Activated CD8-positive, alpha-beta T cell treated with anti-CD3 and anti-CD28 coated beads, Interleukin-2, amount 10 ng/mL, durations not matched to agents 7 days and 5 days (primary cell): ENCODE measurements around the gene LPAR5. TPM values are rescaled to one million over a fixed set of nuclear protein-coding genes. Genes with fewer than 3 reads are reported as not detected.
A peak's percentile ranks its signal among the peaks of the same experiment; 100 is the strongest.

Source experiments
- ATAC-seq: fragments of 150-1000 bp; cut with Tn5 transposase; one replicate; pipeline ENCODE4 v1.10.0; 2021; ENCODE audit warnings: moderate library complexity
- CTCF ChIA-PET: fragments of 350-600 bp; sonication (Branson Sonifier 250); formaldehyde crosslinking; loops from one replicate; lab custom pipeline; 2021; ENCODE audit warnings: antibody characterized with exemption; lab: Charles Lee
- POLR2A ChIA-PET: fragments of 350-600 bp; sonication (Branson Sonifier 250); formaldehyde crosslinking; loops from one replicate; lab custom pipeline; 2021; ENCODE audit warnings: antibody characterized with exemption; lab: Charles Lee
- DNase-seq: peaks from one replicate; pipeline ENCODE4 v3.0.0-alpha.2; 2020
- H3K27ac Mint-ChIP-seq: one replicate; pipeline ENCODE4 v1.8.0; 2021; ENCODE audit warnings: mild to moderate bottlenecking, mixed read lengths
- H3K27me3 Mint-ChIP-seq: one replicate; pipeline ENCODE4 v1.8.0; 2021; ENCODE audit warnings: low read depth, mixed read lengths
- H3K36me3 Mint-ChIP-seq: one replicate; pipeline ENCODE4 v1.8.0; 2021; ENCODE audit warnings: low read depth, mixed read lengths
- H3K4me1 Mint-ChIP-seq: one replicate; pipeline ENCODE4 v1.8.0; 2021; ENCODE audit warnings: low read depth, mixed read lengths
- H3K4me3 Mint-ChIP-seq: one replicate; pipeline ENCODE4 v1.8.0; 2021; ENCODE audit warnings: mild to moderate bottlenecking, mixed read lengths
- H3K9me3 Mint-ChIP-seq: one replicate; pipeline ENCODE4 v1.8.0; 2022; ENCODE audit warnings: mixed read lengths; ENCODE audit not compliant: insufficient read depth
- total RNA-seq, 2 experiments: library from RNA; stranded (reverse); gene quantifications; one replicate each; pipeline ENCODE4 v1.2.3, GENCODE V29; 2021

Gene LPAR5
- total RNA-seq, 2 experiments from 2014 or later: 16.5 to 16.8 TPM

DNA sequence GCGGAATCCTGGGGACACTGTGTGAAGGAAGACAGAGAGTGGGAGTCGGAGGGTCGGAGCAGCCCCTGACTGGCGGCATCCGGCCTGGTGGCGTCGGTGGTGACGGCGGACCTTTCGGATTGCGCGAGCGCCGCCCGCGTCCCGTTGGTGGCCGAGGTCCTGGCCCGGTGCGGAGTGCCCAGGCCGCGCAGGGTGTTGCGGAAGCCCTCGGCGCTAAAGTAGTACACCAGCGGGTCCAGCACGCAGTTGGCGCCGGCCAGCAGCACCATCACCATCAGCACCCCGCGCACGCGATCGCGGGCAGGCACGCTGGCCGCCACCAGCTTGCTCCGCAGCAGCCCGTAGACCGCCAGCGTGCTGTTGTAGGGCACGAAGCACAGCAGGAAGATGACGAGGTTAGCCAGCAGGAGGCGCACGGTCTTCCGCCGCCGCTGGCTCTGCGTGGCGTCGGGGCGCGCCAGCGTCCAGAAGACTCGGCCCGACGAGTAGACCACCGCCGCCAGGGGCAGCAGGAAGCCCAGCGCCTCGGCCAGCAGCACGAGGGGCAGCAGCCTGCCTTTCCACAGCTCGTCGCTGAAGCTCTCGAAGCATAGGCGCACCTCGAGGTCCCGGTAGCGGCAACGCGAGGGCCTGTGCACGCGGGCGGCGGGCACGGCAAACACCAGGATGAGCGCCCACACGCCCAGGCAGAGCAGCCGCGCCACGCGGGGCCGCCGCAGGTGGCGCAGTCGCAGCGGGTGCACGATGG is 15.4 kb downstream of the LPAR5 start:
- Mint-ChIP-seq H3K4me1 (peaks cover 27% of the 10 kb centered on the region), H3K9me3 (no peaks in the 10 kb centered on the region), H3K36me3 (peaks cover 24% of the 10 kb centered on the region), H3K27ac (peak overlapping the region; percentile 64), H3K27me3 (no peaks in the 10 kb centered on the region), H3K4me3 (peak overlapping the region; percentile 64)
- ChIA-PET CTCF (interaction anchor here (0.8 to 6.5 kb wide), 24 partner anchors 9 to 214 kb away, joined by 3 to 33 read pairs (median 4); partner anchors contain the start of genes MLF2, P3H3, PTMS and ZNF384), POLR2A (interaction anchor here (0.6 to 2.1 kb wide), 6 partner anchors 11 to 208 kb away, joined by 3 to 12 read pairs (median 4); partner anchors contain the start of gene LPAR5)
- DNase-seq: peak; percentile 59
- peak; percentile 74 for ATAC-seq

DNA sequence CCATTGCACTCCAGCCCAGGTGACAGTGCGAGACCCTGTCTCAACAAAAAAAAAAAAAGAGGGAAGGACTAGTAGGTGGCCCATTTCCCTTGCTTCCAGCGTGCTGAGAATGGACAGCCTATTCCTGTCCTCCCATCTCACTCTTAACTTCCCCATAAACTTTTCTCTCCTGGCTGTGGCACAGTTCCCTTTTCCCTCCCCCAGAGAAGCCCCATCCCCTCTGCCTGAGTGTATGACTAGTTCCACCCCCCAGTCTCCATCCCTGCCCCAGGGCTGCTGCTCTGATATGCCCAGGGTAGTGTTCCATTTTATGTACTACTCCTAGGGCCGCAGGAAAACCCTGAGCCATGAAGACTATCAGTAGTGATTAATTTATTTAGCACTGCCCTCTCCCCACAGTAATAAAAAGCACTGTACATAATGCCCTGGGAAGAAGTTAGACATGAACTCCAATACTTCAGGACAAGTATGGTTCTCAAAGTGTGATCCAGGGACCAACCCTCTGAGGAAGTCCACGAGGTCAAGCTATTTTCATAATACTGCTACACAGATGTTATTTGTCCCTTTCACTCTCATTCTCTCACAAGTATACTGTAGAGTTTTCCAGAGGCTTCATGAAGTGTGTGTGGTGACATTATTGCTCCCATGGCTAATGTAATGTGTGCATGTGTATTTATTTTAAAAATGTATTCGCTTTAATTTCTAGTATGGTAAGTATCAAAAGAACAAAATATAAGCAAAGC is 17.1 kb downstream of the LPAR5 start:
- Mint-ChIP-seq H3K9me3 (no peaks in the 10 kb centered on the region), H3K4me3 (no peak overlapping the region), H3K36me3 (peaks cover 24% of the 10 kb centered on the region), H3K27me3 (no peaks in the 10 kb centered on the region), H3K27ac (no peak overlapping the region), H3K4me1 (peaks cover 39% of the 10 kb centered on the region)
- ChIA-PET POLR2A (interaction anchor here (0.6 to 1.3 kb wide), 2 partner anchors 71 to 233 kb away, joined by 3 read pairs; partner anchors contain the start of genes CDCA3 and USP5), CTCF (interaction anchor here (0.7 to 6.5 kb wide), 15 partner anchors 10 to 206 kb away, joined by 3 to 33 read pairs (median 4); partner anchors contain the start of gene ZNF384)
- DNase-seq (no peak), ATAC-seq (no peak)

DNA sequence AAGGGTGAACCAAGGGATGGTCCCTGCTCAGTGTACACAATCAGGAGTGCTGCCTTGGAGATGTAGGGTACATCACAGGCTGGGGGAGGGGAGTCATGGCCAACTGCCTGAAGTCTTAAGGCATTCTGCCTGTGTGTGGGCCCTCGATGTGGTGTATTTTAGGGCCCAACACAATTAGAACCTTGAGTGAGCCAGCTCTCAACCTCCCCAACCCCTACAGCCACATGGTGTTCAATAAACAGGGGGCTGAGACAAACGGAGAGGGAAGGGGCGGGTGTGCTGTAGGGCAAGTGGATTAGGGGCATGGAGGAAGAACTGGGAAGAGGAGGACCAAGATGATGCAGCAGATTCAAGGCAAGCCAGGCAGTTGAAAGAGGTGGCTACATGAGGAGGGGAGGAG is 20.0 kb downstream of the LPAR5 start:
- Mint-ChIP-seq H3K4me1 (peaks cover 55% of the 10 kb centered on the region), H3K27ac (peak overlapping the region; percentile 5), H3K4me3 (no peak overlapping the region), H3K27me3 (no peaks in the 10 kb centered on the region), H3K9me3 (no peaks in the 10 kb centered on the region), H3K36me3 (peaks cover 16% of the 10 kb centered on the region)
- ATAC-seq (no peak), DNase-seq (no peak)
- POLR2A ChIA-PET: interaction anchor here (0.7 kb wide), 1 partner anchor 74 kb away, joined by 3 read pairs; the partner anchor contains the start of gene ZNF384
- CTCF ChIA-PET: interaction anchor here (0.9 to 2.5 kb wide), 5 partner anchors 8 to 73 kb away, joined by 3 to 7 read pairs (median 4); partner anchors contain the start of genes LPAR5 and ZNF384

DNA sequence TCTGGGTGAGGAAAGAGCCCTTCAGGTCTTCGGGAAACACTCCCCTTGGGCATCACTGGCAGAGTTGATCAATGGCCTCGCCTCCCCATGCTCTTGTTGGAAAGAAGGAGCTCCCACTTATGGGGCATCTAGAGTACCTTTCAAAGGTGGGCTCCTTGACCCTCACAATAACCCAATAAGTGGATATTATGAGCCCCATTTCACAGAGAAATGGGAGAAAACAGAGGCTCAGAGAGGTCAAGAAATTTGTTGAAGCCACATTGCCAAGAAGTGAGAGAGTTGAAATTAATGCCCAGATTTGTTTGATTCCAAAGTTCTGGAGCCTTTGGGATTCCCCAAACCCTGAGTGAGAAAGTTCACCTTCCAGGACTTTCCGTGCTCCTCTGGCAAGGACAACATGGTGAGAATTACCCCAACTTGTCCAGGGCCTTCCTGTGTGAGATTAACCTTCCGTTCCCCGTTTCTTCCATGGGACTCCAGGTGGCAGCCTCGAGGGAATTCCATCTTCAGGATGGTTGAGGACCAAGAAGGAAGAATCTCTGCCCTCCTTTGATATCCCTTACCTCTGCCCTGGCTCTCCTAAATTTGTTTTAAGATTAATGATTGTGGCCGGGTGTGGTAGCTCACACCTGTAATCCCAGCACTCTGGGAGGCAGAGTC is 21.1 kb downstream of the LPAR5 start:
- peaks cover 61% of the 10 kb centered on the region for H3K4me1 Mint-ChIP-seq

DNA sequence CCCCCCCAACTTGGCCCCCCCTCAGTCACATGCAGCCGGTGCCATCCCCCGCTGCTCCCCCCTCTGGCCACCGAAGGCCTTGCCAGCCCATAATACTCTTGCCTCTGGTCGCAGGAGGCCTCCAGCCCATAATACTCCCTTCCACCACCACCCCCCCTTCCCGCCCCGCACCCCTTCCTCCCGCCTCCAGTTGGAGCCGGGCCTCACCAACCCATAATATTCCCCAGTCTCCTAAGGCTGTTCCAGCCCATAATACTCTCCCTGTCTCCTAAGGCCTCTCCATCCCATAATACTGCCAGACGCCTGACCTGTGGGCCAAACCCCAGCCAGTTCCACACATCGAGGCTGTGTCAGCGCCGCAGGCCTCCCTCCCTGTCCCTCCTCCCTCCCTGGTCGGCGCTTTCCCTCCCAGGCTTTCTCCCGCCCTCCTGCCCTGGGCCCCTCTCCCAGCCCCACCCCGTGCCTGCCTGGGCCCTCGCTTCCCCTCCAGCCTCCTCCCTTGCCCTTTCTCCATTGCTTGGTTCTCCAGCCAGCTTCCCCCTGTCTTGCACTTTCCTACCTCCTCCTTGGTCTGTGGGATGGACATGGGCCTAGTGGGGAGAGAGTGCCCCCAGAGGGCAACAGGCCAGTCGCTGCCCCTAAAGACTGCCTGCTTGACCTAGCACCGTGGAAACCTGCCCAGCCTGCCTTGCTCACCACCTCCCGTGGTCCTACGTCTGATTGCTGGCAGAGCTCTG is 21.8 kb downstream of the LPAR5 start:
- H3K27me3 Mint-ChIP-seq: no peaks in the 10 kb centered on the region
- no peak overlapping the region for H3K4me3 Mint-ChIP-seq
- peaks cover 62% of the 10 kb centered on the region for H3K4me1 Mint-ChIP-seq
- ChIA-PET POLR2A (interaction anchor here (0.6 to 1.9 kb wide), 4 partner anchors 11 to 21 kb away, joined by 3 to 13 read pairs (median 4); partner anchors contain the start of gene LPAR5), CTCF (interaction anchor here (1.0 to 2.5 kb wide), 8 partner anchors 11 to 258 kb away, joined by 3 to 8 read pairs (median 3); partner anchors contain the start of genes SPSB2 and ZNF384)
- peak overlapping the region; percentile 79 for H3K27ac Mint-ChIP-seq
- H3K9me3 Mint-ChIP-seq: no peaks in the 10 kb centered on the region
- peak; percentile 76 for DNase-seq
- peak; percentile 40 for ATAC-seq
- peaks cover 4% of the 10 kb centered on the region for H3K36me3 Mint-ChIP-seq

More for the DNA sequence above, 21.1 kb downstream of the LPAR5 start:
- DNase-seq: no peak
- ATAC-seq: no peak
- H3K9me3 Mint-ChIP-seq: no peaks in the 10 kb centered on the region
- H3K27me3 Mint-ChIP-seq: no peaks in the 10 kb centered on the region
- ChIA-PET POLR2A (interaction anchor here (0.7 to 0.9 kb wide), 2 partner anchors 10 to 75 kb away, joined by 3 read pairs; partner anchors contain the start of gene ZNF384), CTCF (interaction anchor here (0.9 to 2.5 kb wide), 7 partner anchors 9 to 166 kb away, joined by 3 to 7 read pairs (median 3); partner anchors contain the start of genes LPAR5 and ZNF384)
- no peak overlapping the region for H3K4me3 Mint-ChIP-seq
- H3K36me3 Mint-ChIP-seq: peaks cover 10% of the 10 kb centered on the region
- peak overlapping the region; percentile 79 for H3K27ac Mint-ChIP-seq

DNA sequence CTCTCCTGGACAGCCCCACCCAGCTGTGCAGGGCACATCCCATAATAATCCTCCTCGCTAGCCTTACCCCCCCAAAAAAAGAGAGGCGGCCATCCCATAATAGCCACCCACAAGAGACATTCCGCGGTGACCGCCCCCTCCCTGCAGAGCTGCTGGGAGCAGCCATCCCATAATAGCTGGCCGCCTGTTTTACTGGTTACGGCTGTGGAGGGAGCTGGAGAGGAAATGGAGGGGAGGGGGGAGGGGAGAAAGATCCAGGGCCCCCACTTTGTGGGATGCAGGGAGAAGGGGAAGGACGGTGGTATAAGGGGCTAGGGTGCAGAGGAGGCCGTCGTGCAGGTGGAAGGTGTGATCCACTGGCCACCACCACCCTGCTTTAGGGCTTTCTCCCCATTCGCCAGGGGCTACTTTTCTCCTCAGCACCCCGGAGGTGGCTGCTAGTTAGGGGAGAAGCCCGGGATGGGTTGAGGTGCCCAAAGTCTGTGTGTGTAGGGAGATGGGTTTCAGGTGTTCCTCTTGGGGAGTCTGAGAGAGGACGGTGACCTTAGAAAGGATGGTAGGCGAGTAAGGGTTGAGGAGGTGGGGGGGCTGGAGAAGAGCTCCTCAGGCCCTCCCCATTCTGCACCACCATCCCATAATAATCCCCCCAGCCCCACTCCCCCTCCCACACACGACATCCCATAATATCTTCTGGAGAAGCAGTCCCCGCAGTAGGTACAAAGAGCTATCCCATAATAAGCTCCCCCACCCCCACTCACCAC is 22.6 kb downstream of the LPAR5 start:
- peak overlapping the region; percentile 85 for H3K27ac Mint-ChIP-seq
- ATAC-seq: peak; percentile 10
- ChIA-PET CTCF (interaction anchor here (1.0 to 2.5 kb wide), 9 partner anchors 10 to 259 kb away, joined by 3 to 8 read pairs (median 3); partner anchors contain the start of genes SPSB2 and ZNF384), POLR2A (interaction anchor here (0.5 to 1.9 kb wide), 13 partner anchors 8 to 254 kb away, joined by 3 to 13 read pairs (median 4); partner anchors contain the start of genes COPS7A, LPAR5, TPI1 and USP5)
- peaks cover 60% of the 10 kb centered on the region for H3K4me1 Mint-ChIP-seq
- DNase-seq: peak; percentile 82
- no peaks in the 10 kb centered on the region for H3K36me3 Mint-ChIP-seq
- H3K4me3 Mint-ChIP-seq: peak overlapping the region; percentile 42
- H3K27me3 Mint-ChIP-seq: no peaks in the 10 kb centered on the region
- H3K9me3 Mint-ChIP-seq: no peaks in the 10 kb centered on the region

DNA sequence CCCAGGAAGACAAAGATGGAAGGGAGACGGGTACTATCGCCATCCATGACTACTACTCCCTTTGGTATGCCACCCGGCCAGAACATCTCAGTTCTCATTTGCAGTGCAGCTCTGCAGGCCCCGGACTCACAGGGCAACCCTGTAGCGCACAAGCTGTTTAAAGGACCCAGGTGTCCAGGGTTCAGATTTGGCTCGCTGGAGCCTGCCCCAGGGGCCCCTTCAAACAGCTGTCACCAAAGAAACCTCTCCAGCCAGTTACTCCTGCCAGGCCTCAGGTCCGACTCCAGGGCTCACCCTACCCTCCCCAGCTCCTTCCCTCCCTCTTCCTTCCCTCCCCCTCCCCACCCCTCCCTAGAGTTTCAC is 23.1 kb downstream of the LPAR5 start:
- CTCF ChIA-PET: interaction anchor here (0.6 to 1.8 kb wide), 4 partner anchors 72 to 260 kb away, joined by 3 to 8 read pairs (median 4); partner anchors contain the start of gene SPSB2
- H3K4me3 Mint-ChIP-seq: peak overlapping the region; percentile 42
- H3K9me3 Mint-ChIP-seq: no peaks in the 10 kb centered on the region

DNA sequence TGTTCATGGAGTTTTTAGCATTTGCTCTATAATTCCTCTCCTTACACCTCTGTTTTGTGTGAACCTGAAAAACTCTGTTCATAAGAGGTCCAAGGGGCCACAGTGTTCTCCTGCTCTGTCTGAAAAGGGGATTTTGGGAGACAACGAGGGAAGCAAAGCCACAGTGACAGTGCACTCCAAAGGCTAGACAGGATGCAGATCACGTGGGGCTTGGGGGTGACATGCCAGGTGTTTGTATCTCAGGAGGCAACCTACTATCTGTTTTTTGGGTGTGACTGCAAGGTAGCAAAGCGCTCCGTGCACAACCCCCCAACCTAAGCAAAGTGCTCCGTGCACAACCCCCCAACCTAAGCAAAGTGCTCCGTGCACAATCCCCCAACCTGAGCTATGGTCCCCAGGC is 23.5 kb downstream of the LPAR5 start:
- Mint-ChIP-seq H3K9me3 (no peaks in the 10 kb centered on the region), H3K36me3 (no peaks in the 10 kb centered on the region), H3K27me3 (no peaks in the 10 kb centered on the region), H3K27ac (peak overlapping the region; percentile 85), H3K4me1 (peaks cover 56% of the 10 kb centered on the region), H3K4me3 (peak overlapping the region; percentile 42)
- POLR2A ChIA-PET: interaction anchor here (0.5 to 1.9 kb wide), 9 partner anchors 19 to 255 kb away, joined by 3 to 13 read pairs (median 4); partner anchors contain the start of genes CDCA3, COPS7A, TPI1 and USP5
- CTCF ChIA-PET: interaction anchor here (0.6 to 1.8 kb wide), 4 partner anchors 72 to 260 kb away, joined by 3 to 8 read pairs (median 4); partner anchors contain the start of gene SPSB2
- peak; percentile 55 for DNase-seq
- ATAC-seq: no peak

More for the DNA sequence above, 23.1 kb downstream of the LPAR5 start:
- H3K27me3 Mint-ChIP-seq: no peaks in the 10 kb centered on the region
- ATAC-seq: no peak
- H3K36me3 Mint-ChIP-seq: no peaks in the 10 kb centered on the region
- POLR2A ChIA-PET: interaction anchor here (0.5 to 1.9 kb wide), 13 partner anchors 9 to 254 kb away, joined by 3 to 13 read pairs (median 4); partner anchors contain the start of genes CDCA3, COPS7A, LPAR5 and TPI1
- H3K4me1 Mint-ChIP-seq: peaks cover 56% of the 10 kb centered on the region
- DNase-seq: no peak
- H3K27ac Mint-ChIP-seq: peak overlapping the region; percentile 85

DNA sequence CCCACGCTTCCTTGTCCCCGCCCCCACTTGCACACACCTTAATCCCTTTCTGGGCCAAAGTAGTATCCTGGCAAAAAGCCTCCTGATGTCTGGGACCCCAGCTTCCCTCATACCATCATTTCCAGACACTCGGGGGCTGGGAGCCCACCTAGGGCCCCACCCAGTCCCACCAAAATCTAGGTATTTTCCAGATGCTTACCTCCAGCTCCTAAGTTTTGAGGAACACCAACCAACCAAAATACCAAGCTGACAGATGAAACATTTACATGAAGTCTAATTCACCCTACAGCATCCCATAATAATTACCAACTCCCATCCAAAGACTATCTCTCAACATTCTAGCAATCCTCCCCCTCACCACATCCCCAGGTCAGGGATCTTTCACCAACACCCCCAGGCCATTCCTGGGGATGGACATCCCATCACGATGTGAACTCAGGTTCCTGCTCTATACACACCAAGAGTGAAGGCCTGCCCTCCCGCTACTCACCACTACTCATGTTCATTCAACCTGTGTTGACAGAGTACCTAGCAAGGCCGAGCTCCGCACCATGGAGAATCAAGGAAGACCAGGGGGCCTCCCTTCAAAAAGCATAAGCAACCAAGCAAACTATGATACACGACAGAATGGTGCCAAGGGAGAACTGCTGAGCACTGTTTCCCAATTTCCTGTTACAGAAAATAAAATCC is 27.0 kb downstream of the LPAR5 start:
- POLR2A ChIA-PET: interaction anchor here (0.6 to 1.8 kb wide), 8 partner anchors 20 to 145 kb away, joined by 3 to 8 read pairs (median 4); partner anchors contain the start of genes LPAR5, NOP2 and ZNF384

More for the DNA sequence above, 27.0 kb downstream of the LPAR5 start:
- peaks cover 55% of the 10 kb centered on the region for H3K4me1 Mint-ChIP-seq
- DNase-seq (peak; percentile 52), ATAC-seq (no peak)
- CTCF ChIA-PET: interaction anchor here (0.7 to 1.2 kb wide), 8 partner anchors 8 to 158 kb away, joined by 3 to 5 read pairs (median 4); partner anchors contain the start of genes MLF2 and ZNF384
- H3K36me3 Mint-ChIP-seq: peaks cover 20% of the 10 kb centered on the region
- no peak overlapping the region for H3K27ac Mint-ChIP-seq
- H3K4me3 Mint-ChIP-seq: no peak overlapping the region
- H3K27me3 Mint-ChIP-seq: no peaks in the 10 kb centered on the region
- no peaks in the 10 kb centered on the region for H3K9me3 Mint-ChIP-seq
